ENCODE measurements around the gene ZBTB7C. TPM values are rescaled to one million over a fixed set of nuclear protein-coding genes. Genes with fewer than 3 reads are reported as not detected.
"Not testable (repeated sequence)": the region's sequence is repeated elsewhere in the genome, so short reads cannot be mapped to it uniquely, and the experiment has no call there.

ZBTB7C gene
- total RNA-seq, 1 donor from 2014 or later, result 2.7 TPM

DNA sequence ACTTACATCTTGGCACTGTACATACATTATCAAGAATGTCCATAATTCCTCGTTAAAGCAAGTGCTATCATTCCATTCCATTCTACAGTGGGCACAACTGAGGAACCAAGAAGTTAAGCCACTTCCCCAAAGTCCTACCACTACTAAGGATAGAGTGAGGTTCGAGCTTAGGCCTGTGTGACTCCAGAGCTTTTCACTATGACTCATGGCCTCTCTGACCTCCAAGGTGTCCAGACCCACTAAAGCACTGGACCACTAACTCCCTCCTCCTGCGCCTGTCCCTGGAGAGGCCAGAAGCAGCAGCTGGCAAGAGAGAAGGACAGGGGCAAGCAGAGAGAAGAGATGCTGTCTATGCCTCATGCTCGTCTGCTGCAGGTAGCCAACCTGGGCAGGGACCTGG is 117.0 kb downstream of the ZBTB7C start:
- intact Hi-C loops (cut with micrococcal nuclease), result no loop called here
- Histone ChIP-seq H3K27ac (replicated peaks) (no peak overlapping the region), H3K9me3 (replicated peaks) (no peaks in the 10 kb centered on the region), H3K4me1 (no peaks in the 10 kb centered on the region), H3K36me3 (no peaks in the 10 kb centered on the region), H3K27me3 (ENCODE audit: low read depth) (no peaks in the 10 kb centered on the region), H3K4me3 (no peak overlapping the region)
- no peak for DNase-seq
- TF ChIP-seq, protein P1, sequence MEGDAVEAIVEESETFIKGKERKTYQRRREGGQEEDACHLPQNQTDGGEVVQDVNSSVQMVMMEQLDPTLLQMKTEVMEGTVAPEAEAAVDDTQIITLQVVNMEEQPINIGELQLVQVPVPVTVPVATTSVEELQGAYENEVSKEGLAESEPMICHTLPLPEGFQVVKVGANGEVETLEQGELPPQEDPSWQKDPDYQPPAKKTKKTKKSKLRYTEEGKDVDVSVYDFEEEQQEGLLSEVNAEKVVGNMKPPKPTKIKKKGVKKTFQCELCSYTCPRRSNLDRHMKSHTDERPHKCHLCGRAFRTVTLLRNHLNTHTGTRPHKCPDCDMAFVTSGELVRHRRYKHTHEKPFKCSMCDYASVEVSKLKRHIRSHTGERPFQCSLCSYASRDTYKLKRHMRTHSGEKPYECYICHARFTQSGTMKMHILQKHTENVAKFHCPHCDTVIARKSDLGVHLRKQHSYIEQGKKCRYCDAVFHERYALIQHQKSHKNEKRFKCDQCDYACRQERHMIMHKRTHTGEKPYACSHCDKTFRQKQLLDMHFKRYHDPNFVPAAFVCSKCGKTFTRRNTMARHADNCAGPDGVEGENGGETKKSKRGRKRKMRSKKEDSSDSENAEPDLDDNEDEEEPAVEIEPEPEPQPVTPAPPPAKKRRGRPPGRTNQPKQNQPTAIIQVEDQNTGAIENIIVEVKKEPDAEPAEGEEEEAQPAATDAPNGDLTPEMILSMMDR (IDR thresholded peaks at IDR 0.05; ENCODE audit: borderline replicate concordance), result no peak

DNA sequence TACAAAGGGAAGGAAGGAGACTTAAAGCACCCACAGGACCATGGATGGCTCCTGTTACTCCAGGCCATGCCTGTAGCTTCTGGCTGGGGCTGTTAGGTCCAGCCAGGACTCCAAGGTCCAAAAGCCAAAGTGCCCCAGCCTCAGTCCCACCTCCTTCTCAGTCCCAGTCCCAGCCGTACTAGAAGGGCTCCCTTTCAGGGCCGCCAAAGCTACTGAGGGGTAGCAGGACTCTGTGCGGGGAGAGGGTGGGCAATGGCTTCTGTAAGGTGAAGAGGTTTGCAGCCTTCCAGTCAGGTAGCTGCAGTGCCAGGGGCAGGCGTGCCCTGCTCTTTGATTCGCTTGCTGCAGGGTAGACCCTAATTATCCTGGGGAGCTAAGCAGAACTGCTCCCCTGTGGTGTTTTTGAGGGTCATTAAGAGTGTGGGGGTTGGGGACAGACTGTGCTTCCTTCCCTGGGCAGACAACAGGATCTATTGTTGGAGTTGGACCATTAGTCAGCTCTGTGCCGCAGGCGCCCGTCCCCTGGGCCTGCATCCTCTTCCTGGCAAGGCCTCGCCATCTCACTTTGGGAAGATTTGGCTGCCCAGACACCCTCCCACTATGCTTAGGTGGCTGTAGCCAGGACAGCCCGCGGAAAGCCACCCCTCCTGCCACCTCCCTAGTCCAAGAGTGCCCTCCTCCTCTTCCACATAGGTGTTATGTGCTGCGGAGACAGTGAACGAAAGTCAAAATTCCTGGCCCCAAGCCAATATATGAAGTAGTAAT is 118.8 kb downstream of the ZBTB7C start:
- no peak for DNase-seq
- H3K27ac ChIP-seq (replicated peaks), result no peak overlapping the region
- H3K36me3 ChIP-seq, result no peaks in the 10 kb centered on the region
- TF ChIP-seq, protein P1 (IDR thresholded peaks at IDR 0.05; ENCODE audit: borderline replicate concordance), result no peak
- H3K9me3 ChIP-seq (replicated peaks), result peaks cover 4% of the 10 kb centered on the region
- intact Hi-C loops (cut with micrococcal nuclease), result no loop called here
- no peaks in the 10 kb centered on the region for H3K27me3 ChIP-seq (ENCODE audit: low read depth)
- H3K4me1 ChIP-seq, result no peaks in the 10 kb centered on the region
- no peak overlapping the region for H3K4me3 ChIP-seq

DNA sequence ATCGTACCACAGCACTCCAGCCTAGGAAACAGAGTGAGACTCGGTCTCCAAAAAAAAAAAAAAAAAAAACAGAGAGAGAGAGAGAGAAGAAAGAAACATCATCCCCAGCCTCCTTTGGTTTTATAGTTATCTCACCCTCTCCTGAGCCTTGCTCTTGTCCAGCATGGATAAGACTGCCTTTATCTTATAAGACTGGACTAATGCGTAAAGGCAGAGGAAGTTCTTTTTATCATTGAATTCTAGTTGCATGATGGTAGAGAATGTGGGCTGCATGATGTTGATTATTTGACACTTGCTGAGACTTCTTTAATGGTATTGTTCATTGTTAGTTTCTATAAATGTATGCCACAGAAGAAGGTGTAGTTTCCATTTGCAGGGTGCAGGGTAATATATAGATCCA is 124.4 kb downstream of the ZBTB7C start:
- H3K27ac ChIP-seq (replicated peaks), result no peak overlapping the region
- TF ChIP-seq, protein P1 (IDR thresholded peaks at IDR 0.05; ENCODE audit: borderline replicate concordance), result no peak
- no peaks in the 10 kb centered on the region for H3K27me3 ChIP-seq (ENCODE audit: low read depth)
- peaks cover 14% of the 10 kb centered on the region for H3K9me3 ChIP-seq (replicated peaks)
- no peaks in the 10 kb centered on the region for H3K36me3 ChIP-seq
- no peak for DNase-seq
- H3K4me1 ChIP-seq, result no peaks in the 10 kb centered on the region
- intact Hi-C loops (cut with micrococcal nuclease), result no loop called here
- no peak overlapping the region for H3K4me3 ChIP-seq

DNA sequence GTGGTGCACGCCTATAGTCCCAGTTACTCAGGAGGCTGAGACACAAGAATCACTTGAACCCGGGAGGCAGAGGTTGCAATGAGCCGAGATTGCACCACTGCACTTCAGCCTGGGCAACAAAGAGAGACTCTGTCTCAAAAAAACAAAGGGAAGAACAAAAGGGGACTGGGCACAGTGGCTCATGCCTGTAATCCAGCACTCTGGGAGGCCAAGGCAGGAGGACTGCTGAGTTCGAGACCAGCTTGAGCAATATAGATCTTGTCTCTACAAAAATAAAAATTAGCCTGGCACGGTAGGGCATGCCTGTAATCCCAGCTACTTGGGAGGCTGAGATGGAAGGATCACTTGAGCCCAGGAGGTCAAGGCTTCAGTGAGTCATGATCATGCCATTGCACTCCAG is 125.2 kb downstream of the ZBTB7C start:
- H3K9me3 ChIP-seq (replicated peaks), result peaks cover 14% of the 10 kb centered on the region
- H3K27me3 ChIP-seq (ENCODE audit: low read depth); DNase-seq; H3K4me1 ChIP-seq; intact Hi-C loops (cut with micrococcal nuclease); H3K36me3 ChIP-seq; H3K4me3 ChIP-seq; H3K27ac ChIP-seq (replicated peaks): not testable (repeated sequence)

DNA sequence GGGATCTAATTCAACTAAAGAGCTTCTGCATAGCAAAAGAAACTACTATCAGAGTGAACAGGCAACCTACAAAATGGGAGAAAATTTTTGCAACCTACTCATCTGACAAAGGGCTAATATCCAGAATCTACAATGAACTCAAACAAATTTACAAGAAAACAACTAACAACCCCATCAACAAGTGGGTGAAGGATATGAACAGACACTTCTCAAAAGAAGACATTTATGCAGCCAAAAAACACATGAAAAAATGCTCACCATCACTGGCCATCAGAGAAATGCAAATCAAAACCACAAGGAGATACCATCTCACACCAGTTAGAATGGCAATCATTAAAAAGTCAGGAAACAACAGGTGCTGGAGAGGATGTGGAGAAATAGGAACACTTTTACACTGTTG is 127.7 kb downstream of the ZBTB7C start:
- H3K9me3 ChIP-seq (replicated peaks), result peaks cover 14% of the 10 kb centered on the region
- H3K36me3 ChIP-seq; H3K27me3 ChIP-seq (ENCODE audit: low read depth); H3K27ac ChIP-seq (replicated peaks); intact Hi-C loops (cut with micrococcal nuclease); H3K4me1 ChIP-seq; H3K4me3 ChIP-seq; DNase-seq: not testable (repeated sequence)

DNA sequence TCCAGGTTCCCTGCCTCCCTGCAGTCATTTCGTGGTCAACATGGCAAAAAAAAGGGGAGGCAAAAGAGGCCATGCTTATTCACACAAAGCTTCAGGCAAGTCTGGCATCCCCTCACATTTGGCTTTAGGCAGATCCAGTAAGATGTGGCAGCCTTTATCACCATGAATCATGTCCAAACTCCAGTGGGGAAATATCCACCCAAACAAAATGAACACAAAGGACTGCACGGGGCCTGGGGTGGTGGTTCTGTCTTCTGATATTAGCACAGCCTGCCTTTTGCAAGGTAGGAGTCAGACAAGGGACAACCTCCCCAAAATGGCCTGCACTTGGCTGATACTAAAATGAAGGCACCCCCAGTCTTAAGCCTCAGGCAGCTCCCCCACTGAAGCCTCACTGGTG is 129.9 kb downstream of the ZBTB7C start:
- Histone ChIP-seq H3K27ac (replicated peaks) (no peak overlapping the region), H3K36me3 (no peaks in the 10 kb centered on the region), H3K4me3 (no peak overlapping the region), H3K4me1 (no peaks in the 10 kb centered on the region), H3K9me3 (replicated peaks) (no peaks in the 10 kb centered on the region), H3K27me3 (ENCODE audit: low read depth) (no peaks in the 10 kb centered on the region)
- no peak for DNase-seq
- intact Hi-C loops (cut with micrococcal nuclease), result no loop called here
- TF ChIP-seq, protein P1 (IDR thresholded peaks at IDR 0.05; ENCODE audit: borderline replicate concordance), result no peak

Data from left ventricle myocardium inferior (tissue), 1 donor.